ENCODE data around the gene LAPTM5.

LAPTM5 gene

GRCh38 chr1:30741239-30741894 is 16.2 kb downstream of the LAPTM5 start:
- no peak for DNase-seq

- no peak for DNase-seq
Observed at GRCh38 chr1:30740251-30741238, 17.0 kb downstream of the LAPTM5 start.

GRCh38 chr1:30739601-30740000 is 18.0 kb downstream of the LAPTM5 start:
- DNase-seq = no peak

GRCh38 chr1:30738715-30739559 is 18.6 kb downstream of the LAPTM5 start:
- no peak for DNase-seq

- no peak for DNase-seq
Observed at GRCh38 chr1:30738040-30738714, 19.4 kb downstream of the LAPTM5 start.

- DNase-seq = no peak
Observed at GRCh38 chr1:30737357-30738039, 20.1 kb downstream of the LAPTM5 start.

GRCh38 chr1:30735668-30736498 is 21.7 kb downstream of the LAPTM5 start:
- no peak for DNase-seq

GRCh38 chr1:30735124-30735523 is 22.4 kb downstream of the LAPTM5 start:
- no peak for DNase-seq

- DNase-seq = no peak
Observed at GRCh38 chr1:30734580-30734979, 23.0 kb downstream of the LAPTM5 start.

GRCh38 chr1:30734106-30734505 is 23.5 kb downstream of the LAPTM5 start:
- no peak for DNase-seq

- no peak for DNase-seq
Observed at GRCh38 chr1:30733493-30733892, 24.1 kb downstream of the LAPTM5 start.

GRCh38 chr1:30732277-30732996 is 25.1 kb downstream of the LAPTM5 start:
- peak; percentile 16 for DNase-seq

- no peak for DNase-seq
Observed at GRCh38 chr1:30731806-30732276, 25.7 kb downstream of the LAPTM5 start.

GRCh38 chr1:30731109-30731805 is 26.3 kb downstream of the LAPTM5 start:
- no peak for DNase-seq

- no peak for DNase-seq
Observed at GRCh38 chr1:30730346-30731108, 27.0 kb downstream of the LAPTM5 start.

- DNase-seq = no peak
Observed at GRCh38 chr1:30729901-30730300, 27.7 kb downstream of the LAPTM5 start.

GRCh38 chr1:30728832-30729638 is 28.5 kb downstream of the LAPTM5 start:
- DNase-seq = no peak

GRCh38 chr1:30728340-30728739 is 29.2 kb downstream of the LAPTM5 start:
- no peak for DNase-seq
